Measurements from ENCODE around the gene SH3TC2. TPM values are rescaled to one million over a fixed set of nuclear protein-coding genes. Genes with fewer than 3 reads are reported as not detected.

Gene SH3TC2
- total and polyA plus RNA-seq, 3 donors from 2014 or later: 32.4 to 136 (median 130) TPM

- 72 to 83% methylated on average over 2 of the region's 2 CpGs for WGBS, 2 donors
- TF ChIP-seq CTCF (IDR thresholded peaks at IDR 0.05) (no peak), POLR2A (IDR thresholded peaks at IDR 0.05) (no peak)
- DNase-seq: no peak
- H3K36me3 ChIP-seq (ENCODE audit: low read depth, missing control alignments): no peaks in the 10 kb centered on the region
- intact Hi-C loops (cut with DNase I; ENCODE audit: low total_unique reads): no loop called here
- no peaks in the 10 kb centered on the region for H3K27me3 ChIP-seq
- no peaks in the 10 kb centered on the region for H3K4me1 ChIP-seq
- H3K27ac ChIP-seq: no peak overlapping the region
- no peak overlapping the region for H3K4me3 ChIP-seq
- H3K9me3 ChIP-seq: no peaks in the 10 kb centered on the region
Measured at GRCh38 chr5:148970228-148970627, 92.6 kb downstream of the SH3TC2 start.

DNA sequence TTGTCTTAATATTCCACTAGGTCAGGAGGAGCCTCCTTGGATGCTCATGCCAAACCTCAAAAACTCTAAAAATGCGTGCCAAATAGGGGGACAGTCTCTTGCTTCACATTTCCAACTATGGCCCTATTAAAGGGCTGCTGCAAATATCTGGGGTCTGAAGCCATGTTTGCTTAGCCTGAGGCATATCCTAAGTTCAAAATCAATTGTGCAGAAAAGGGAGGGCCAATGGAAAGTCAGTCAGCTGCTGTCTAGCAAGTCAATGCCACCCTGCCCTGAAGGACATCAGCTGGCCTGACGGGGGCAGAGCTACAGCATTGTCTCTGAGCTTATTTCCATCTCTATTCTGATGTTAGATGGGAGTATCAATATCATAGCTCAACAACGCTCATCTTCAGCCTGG, 93.6 kb downstream of the SH3TC2 start:
- Histone ChIP-seq H3K27ac (no peak overlapping the region), H3K4me3 (no peak overlapping the region), H3K27me3 (no peaks in the 10 kb centered on the region), H3K4me1 (no peaks in the 10 kb centered on the region), H3K36me3 (ENCODE audit: low read depth, missing control alignments) (no peaks in the 10 kb centered on the region), H3K9me3 (no peaks in the 10 kb centered on the region)
- 56 to 65% methylated on average over 2 to 3 of the region's 3 CpGs for WGBS, 2 donors
- DNase-seq: no peak
- intact Hi-C loops (cut with DNase I; ENCODE audit: low total_unique reads): no loop called here
- TF ChIP-seq POLR2A (IDR thresholded peaks at IDR 0.05) (no peak), CTCF (IDR thresholded peaks at IDR 0.05) (no peak)

DNA sequence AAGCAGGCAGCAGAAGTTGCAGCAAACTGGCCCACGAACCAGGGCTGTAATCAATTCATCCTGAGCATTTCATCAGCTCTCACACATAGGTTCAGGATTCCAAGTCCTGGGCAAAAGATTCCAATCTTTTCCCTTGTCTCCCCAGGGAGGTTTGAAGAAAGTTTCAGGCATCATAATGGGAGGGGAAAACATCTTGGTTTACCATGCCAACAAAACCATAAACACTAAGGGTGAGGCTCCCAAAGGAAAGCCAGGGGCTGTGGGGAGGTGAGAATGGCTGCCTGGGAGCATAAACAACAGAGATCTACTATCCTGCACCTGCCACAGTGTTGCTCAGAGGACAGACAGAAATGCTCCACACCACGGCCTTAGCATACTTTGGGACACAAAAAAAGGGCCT, 94.6 kb downstream of the SH3TC2 start:
- Histone ChIP-seq H3K27ac (no peak overlapping the region), H3K9me3 (no peaks in the 10 kb centered on the region), H3K4me1 (no peaks in the 10 kb centered on the region), H3K36me3 (ENCODE audit: low read depth, missing control alignments) (no peaks in the 10 kb centered on the region), H3K27me3 (no peaks in the 10 kb centered on the region), H3K4me3 (no peak overlapping the region)
- no peak for DNase-seq
- intact Hi-C loops (cut with DNase I; ENCODE audit: low total_unique reads): no loop called here
- TF ChIP-seq POLR2A (IDR thresholded peaks at IDR 0.05) (no peak), CTCF (IDR thresholded peaks at IDR 0.05) (no peak)
- WGBS, 2 donors: 92 to 94% methylated on average over 2 of the region's 2 CpGs

DNA sequence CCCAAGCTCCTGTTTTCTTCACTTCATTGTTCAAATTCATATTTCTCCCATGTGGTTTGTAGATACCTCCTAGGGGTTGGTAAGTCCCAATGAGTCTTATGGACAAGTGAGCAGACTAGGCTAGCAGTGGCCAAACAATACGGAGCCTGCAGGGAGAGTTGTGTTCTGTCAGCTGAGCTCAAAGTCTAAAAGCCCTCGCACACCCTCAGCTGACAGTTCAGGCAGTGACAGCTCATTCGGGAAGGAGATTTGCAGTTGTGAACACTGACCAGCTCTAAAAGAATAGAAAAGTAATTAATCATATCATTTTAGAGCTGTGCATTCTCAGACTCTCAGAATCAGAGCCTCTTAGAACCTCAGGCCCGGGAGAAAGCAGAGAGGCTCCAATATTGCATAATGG, 95.1 kb downstream of the SH3TC2 start:
- TF ChIP-seq CTCF (IDR thresholded peaks at IDR 0.05) (no peak), POLR2A (IDR thresholded peaks at IDR 0.05) (no peak)
- intact Hi-C loops (cut with DNase I; ENCODE audit: low total_unique reads): no loop called here
- WGBS, 2 donors: 68 to 87% methylated on average over 4 of the region's 4 CpGs

GRCh38 chr5:148966938-148967337, 95.9 kb downstream of the SH3TC2 start:
- DNase-seq: no peak
- no peaks in the 10 kb centered on the region for H3K36me3 ChIP-seq (ENCODE audit: low read depth, missing control alignments)
- no peaks in the 10 kb centered on the region for H3K27me3 ChIP-seq
- no peak for TF ChIP-seq POLR2A (IDR thresholded peaks at IDR 0.05)
- H3K27ac ChIP-seq: no peak overlapping the region
- no peaks in the 10 kb centered on the region for H3K9me3 ChIP-seq
- no peak overlapping the region for H3K4me3 ChIP-seq
- intact Hi-C loops (cut with DNase I; ENCODE audit: low total_unique reads): no loop called here
- no peaks in the 10 kb centered on the region for H3K4me1 ChIP-seq
- whole genome bisulfite sequencing, 2 donors: 93 to 96% methylated on average over 2 of the region's 2 CpGs

More for the DNA sequence above, 95.1 kb downstream of the SH3TC2 start:
- Histone ChIP-seq H3K36me3 (ENCODE audit: low read depth, missing control alignments) (no peaks in the 10 kb centered on the region), H3K4me3 (no peak overlapping the region), H3K4me1 (no peaks in the 10 kb centered on the region), H3K27ac (no peak overlapping the region), H3K9me3 (no peaks in the 10 kb centered on the region), H3K27me3 (no peaks in the 10 kb centered on the region)
- DNase-seq: no peak

All from testis (tissue), 3 donors.